ENCODE measurements around the gene SUPT20H.

The SUPT20H gene

DNA sequence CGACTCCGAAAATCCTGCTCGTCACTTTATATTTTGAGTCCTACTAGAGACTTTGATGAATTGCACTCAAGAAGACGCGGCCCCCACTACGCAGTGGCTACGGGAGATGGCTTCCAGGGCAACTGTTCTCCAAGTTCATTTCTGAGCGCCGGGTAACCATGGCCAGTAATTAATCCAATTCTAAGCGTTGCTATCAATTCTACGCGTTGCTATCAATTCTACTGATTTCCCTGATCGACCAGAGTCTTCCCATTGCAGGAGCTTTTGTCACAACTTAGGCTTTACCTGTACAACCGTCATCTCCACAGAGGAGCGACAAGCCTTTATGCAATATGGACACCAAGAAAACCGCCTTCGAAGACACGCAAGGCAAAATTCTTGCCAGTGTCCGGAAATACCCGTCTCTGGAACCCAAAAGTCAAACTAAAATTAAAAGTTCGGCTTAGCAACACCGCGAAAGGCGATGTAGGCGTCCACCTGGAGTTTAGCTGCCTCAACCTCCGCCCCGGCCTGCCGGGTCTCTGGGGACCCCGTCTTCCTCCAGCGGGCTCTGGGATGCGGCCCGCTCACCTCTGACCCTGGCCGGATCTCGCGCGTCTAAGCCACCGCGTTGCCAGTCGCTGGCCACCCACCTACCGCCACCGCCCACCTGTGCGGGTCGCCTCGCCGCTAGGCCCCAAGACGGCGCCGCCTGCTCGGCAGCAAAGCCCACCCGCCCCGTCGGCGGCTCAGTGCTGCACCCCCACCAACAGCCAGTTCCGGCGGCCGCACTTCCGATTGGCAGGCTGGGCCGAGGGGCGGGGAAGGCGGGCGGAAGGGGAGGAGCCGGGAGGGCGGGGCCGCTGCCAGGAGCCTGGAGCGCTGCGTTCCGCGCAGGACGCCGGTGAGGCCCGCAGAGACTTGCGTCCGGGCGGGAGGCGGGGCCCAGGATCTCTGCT is at the start of gene SUPT20H:
Gene SUPT20H (minus strand): TSS at position 779 of the 938 bp plus-strand sequence. CDS start 8,198 bp downstream, outside the sequence.
- peak; percentile 96 for DNase-seq

DNA sequence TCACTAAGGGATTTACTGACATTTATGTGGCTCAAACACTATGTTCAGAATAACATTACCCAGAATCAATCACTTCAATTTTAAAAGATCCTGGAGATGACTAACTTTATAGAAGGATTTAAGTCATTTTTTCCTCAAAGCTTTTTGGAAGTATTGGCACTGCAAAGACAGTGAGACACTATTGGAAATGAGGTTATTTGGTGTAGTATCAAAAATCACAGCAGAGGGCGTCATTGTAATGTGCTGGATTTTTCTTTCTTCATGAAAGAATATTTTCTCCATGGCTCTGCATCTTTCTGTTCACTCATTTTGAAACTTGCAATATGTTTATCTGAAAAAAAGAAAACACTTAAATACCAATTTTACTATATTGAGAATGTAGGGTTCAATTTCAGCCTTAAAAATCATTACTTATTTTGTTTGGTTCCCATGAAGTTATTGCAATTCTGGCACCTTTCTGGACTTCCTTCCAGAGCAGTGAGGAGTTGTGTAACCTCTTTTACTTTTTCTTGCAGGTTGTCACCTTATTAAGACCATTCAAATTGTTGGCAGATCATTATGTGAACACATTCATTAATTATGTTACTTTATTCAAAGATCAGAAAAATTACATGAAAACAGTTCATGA is 49.7 kb upstream of the SUPT20H start:
- DNase-seq = peak; percentile 67

DNA sequence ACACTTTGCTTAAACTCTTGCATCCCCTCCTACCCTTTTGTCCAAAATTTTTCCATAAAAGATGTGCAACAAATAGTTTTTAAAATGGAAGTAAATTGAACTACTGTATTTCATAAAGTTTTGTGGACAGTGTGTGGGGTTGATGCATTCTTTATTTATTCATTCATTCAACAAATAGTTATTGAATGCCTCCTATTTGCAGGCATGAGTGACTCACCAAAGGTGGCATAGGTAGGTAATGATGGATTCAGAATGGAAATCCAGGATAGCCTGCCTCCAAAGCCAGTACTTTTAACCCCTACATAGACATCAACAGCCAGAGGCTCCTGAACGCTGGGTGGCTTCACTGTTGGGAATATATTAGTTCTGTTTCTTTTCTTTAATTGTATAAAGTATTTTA is 48.4 kb upstream of the SUPT20H start:
- DNase-seq = no peak

DNA sequence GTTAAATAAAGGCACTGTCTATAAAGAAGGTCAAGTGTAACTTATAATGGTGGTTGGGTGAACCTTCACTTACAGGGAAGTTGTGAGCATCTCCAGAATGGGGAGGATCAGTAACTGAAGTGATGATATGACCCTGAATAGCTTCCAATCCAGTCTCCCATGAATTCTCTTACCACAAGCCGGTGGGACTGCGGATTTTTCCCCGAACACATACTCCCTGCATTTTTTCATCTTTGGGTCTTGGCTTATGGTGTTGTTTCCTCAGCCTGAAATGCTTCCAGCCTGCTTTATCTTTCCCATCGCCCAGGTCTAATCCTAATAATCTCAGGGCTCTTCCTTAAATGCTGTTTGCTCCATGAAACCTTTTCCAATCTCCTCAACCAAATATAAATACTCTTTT is 48.0 kb upstream of the SUPT20H start:
- DNase-seq = no peak

DNA sequence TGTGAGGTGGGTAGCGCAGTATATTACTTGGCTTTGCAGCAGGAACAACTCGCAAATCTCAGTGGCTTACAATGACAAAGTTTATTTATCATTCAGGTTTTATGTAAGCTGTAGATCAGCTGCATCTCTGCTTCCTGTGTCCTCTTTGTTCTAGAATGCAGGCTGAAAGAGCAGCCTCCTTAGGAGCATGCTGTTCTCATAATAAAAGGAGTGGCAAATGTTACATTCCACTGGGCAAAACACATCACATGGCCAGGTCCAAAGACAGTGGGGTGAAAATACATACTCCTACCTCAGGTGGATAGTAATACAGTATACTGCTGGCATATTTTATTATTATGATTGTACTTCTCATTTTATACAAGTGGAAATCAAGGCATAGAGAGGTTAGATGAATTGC is 47.2 kb upstream of the SUPT20H start:
- no peak for DNase-seq

DNA sequence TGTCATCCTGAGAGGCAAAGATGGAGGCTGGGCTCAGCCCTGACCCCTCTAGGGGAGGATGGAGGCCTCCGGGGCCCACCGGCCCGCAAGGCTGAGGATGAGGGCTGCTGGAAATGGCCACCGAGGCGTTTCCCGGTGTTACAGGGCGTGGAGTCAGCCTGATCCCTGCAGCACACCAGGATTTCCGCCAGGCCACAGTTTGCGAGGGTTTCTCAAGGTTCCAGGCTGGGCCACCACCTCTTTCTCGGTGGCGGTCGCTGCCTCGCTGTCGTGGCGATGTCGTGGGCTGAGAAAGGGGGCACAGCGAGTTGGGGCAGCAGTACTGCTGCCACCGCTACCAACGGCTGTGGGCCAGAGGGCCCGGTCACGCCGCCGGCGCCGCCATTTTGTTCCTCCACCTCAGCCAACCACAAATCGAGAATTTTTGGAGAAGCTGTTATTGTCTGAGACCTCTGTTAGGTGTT is 45.8 kb upstream of the SUPT20H start, which contains the start of gene CSNK1A1L:
Gene CSNK1A1L (minus strand): TSS at position 414 of the 464 bp plus-strand sequence. CDS start 408 bp downstream, at position 6.
- DNase-seq = no peak

DNA sequence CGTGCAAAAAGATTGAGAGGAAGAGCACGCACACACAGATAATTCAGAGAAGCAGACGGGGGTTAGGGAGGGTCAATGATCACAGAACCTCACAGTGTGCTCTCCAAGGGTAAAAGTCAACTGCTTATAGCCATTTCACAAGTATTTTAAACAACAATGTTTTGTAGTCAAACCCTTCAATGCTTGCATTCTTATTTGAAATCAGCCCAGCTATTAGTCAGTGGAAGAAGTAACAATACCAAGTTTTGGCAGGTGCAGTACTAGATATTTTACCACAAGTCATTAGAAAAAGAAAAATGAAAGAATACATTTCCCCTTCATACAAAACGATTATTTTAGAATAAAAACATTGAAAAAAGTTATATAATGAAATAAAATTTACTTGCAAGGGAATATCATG is 43.4 kb upstream of the SUPT20H start:
- DNase-seq = no peak

DNA sequence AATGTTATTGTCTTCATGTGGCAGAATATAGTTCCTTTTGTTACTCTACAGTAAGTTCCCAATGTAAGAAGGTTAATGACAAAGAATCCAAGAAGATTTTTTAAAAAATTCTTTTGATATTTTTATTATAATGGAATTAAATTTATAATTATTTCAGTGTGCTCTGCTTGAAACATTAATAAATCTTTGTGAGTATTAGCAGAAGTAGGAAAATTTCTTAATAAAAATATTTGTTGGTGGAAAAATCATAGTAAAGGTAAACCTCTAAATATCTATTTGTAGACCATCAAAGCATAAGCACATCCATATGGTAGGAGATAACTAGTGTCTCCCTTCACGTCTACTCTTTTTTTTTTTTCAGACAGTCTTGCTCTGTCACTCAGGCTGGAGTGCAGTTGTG is 41.7 kb upstream of the SUPT20H start:
- no peak for DNase-seq

DNA sequence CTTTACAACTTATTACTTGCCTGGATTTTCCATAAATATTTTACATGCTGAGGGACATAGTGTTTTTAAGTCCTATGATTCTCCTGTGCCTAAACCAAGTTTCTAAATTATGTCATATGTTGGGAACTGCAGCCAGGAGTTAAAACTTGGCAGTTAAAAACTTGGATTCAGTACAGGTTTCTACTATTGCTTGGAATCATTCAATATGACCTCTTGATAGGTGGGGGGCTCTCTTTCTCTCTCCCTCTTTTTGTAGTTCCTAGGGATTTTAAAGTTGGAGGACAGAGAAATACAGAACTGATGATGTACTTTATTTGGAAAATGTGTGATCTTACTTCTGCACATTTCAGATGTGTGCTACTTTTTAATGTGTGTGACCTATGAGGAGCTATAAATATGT is 41.2 kb upstream of the SUPT20H start:
- DNase-seq = no peak

DNA sequence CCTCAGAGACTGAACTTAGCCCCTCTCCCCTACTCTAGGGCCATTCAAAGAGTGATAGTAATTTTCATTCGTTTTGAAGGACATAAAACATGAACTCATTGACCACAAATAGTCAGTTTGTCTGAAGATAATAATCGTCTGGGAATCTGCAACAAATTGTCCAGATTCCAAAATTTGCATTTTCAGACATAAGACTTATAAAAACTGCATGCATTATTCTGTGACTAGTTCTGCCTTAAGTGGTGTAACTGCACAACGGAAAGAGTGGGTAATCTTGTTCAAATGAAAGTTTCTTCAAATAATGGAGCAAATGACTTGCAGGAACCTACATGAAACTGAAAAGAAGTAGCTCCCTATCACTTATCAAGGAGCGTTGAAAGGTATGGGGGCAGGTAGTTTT is 37.6 kb upstream of the SUPT20H start:
- no peak for DNase-seq

DNA sequence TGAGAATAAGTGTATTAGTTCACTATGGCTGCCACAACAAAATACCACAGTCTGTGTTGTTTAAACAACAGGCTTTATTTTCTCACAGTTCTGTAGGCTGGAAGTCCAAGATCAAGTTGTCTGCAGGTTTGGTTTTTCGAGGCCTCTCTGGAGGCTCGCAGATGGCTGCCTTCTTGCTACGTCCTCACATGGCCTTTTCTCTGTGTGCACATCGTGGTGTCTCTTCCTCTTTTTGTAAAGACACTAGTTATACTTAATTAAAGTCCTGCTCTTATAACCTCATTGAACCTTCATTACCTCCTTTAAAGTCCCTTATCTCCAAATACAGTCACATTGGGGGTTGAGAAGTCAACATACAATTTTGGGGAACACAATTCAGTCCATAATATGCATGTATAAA is 35.4 kb upstream of the SUPT20H start:
- no peak for DNase-seq

DNA sequence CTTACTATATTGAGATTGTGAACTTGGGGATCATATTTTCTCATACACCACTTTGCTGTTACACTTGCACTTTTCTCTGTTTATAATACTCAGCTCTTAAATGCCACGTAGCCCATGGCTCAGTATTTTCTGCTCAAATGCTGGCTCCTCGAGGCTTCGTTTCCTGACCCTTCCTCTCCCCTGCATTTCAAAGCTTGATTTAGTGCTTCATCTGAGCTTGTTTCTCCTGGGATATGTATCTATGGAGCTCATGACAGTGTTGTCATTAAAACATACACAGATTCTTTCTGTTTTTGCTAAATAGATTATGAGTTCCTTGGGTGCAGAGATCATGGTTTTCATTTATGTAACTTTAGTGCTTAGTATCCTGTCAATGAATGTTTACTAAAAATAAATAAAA is 34.6 kb upstream of the SUPT20H start:
- DNase-seq = no peak

DNA sequence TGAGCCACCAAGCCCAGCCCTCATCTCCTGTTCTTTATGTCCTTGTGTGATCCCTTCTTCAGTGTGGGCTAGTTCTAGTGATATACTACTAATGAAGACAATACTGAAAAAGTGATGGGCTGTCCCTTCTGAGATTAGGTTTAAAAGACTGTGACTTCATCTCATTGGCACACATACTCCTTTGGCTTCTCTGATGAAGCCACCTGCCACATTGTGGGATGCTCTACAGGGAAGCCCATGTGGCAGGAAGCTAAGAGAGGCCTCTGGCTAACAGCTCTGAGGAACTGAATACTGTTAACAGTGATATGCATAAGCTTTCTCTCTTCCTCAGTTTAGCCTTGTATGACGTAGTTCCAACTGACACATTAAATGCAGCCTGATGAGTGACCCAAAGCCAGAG is 32.3 kb upstream of the SUPT20H start:
- DNase-seq = no peak

DNA sequence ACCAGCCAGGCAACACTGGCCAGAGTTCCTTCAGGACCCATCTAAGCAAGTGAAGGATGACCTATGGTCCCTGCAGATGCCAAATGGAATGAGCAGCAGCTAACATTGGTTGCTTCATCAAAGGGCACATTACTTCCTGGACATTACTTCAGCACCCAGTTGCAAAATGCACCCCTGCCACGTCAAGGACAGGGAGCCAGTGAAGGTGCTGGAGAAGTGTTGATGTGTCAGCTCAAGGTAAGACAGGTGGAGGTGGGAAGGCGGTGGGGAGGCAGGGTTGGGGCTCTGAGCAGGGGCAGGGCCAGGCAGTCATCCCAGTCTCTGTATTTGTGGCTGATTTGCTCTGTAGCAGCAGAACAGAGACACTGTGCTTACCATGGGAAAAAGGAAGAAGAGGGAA is 31.4 kb upstream of the SUPT20H start:
- no peak for DNase-seq

DNA sequence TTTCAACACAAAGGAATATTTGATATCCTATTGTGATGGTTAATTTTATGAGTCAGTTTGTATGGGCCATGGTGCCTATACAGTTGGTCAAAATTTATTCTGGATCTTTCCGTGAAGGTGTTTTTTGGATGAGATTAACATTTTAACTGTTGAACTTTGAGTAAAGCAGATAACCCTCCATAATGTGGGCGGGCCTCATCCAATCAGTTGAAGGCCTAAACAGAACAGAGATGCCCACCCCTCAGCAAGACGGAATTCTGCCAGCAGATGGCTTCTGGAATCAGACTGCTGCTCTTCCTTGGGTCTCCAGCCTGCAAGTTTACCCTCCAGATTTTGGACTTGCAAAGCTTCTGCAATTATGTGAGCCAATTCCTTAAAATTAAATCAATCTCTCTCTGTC is 30.0 kb upstream of the SUPT20H start:
- no peak for DNase-seq

DNA sequence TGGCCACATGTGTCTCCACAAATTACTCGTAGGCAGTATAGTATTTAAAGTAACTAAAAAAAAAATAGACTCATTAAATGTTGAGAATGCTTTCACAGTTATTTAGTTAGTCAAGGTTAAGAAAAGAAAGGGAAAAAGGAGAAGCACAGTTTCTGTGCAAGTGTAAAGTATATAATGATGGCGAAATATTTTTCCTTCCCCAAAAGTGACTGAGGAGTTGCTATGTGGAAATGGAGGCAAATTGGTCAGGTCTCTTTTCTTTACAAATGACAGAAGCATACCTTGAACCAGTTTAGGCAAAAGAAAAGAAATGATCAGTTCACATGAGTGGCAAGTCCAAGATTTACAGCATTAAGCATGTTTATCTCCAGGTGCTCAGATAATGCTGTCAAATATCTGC is 28.0 kb upstream of the SUPT20H start:
- DNase-seq = no peak

DNA sequence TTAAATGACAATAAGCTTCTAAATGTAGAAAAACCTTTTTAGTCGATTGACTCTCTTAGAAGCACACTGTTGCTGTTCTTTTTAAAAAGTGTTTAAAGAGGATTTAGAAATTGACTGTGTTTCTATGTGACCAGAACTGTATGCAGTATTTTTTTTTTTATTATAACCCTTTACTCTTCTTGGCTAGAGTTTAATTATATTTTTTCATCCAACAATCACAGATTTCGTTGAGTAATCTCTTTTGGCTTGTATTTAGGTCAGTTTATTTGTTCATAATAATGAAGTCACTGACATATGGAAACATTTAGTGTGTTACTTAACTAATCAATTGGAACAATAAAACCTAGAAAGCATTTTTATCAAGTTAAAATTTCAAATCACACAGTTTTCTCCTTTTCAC is 26.1 kb upstream of the SUPT20H start:
- no peak for DNase-seq

DNA sequence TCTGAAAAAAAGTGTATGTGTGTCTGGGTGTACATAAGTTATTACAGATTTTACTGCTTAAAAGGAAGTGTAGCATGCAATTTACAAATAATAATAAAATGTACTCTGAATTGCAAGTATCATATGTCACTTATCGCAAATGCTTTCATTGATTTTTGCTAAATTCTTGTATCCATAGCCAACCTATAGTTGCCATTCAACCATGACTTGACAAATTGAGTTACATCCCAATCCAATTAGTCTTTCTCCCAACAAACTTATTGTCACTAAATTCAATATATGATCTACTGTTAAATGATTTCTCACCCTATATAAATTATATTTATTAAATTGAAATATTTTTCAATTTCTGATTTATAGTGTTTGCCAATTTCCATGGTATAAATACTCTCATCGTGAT is 17.3 kb upstream of the SUPT20H start:
- no peak for DNase-seq

DNA sequence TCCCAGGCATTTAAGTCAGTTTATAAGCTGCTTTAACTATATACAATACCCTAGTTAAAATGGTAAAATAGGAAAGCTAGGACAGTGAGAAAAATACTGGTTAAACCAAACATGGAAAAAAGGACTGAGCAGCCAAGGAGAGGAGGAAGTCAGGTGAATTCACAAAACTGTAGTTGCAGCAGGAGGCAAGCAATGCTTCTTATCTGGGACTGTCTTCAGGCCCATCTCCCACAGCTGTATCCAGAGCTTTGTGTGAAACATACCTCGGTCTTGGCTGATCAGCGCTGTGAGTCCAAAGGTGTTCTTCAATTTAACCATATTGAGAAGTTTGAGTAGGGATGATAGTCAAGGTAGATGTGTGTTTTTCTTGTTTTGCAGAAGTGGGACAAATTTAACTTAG is 15.7 kb upstream of the SUPT20H start:
- no peak for DNase-seq

DNA sequence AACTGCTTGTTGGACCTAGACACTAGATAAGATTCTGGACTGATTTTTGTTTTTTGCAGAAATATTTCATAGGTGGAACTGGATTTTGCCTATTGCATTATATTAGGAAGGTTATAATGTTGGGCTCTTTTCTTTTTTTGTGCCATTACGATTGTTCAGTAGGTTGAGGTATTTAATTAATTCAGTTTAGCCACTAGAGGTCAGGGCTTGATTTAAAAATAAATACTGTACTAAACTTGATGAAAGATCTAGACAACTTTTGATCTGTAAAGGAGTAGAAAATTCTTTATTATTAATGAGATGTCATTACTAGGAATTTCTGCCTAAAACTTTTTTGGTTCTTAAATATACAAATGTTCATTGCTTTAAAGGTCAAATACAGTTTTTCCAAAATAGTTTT is 15.2 kb upstream of the SUPT20H start:
- DNase-seq = peak; percentile 68

DNA sequence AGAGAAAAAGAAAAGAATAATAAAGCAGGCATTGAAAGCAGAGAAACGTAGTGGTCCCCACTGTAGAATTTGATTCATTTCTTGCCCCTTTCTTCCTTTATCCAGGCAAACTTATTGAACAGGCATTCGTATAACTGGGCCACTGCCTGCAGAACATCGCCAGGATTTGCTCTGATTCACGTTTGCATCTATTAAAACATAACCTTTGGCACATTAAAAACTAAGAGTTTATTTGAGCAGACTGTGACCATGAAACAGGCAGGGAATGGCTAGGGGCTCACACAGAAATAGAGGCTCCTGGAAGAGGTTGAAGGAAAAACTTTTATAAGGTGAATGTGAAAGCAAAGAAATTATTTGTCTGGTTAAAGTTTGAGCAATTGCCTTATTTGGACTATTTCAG is 12.5 kb upstream of the SUPT20H start:
- no peak for DNase-seq

DNA sequence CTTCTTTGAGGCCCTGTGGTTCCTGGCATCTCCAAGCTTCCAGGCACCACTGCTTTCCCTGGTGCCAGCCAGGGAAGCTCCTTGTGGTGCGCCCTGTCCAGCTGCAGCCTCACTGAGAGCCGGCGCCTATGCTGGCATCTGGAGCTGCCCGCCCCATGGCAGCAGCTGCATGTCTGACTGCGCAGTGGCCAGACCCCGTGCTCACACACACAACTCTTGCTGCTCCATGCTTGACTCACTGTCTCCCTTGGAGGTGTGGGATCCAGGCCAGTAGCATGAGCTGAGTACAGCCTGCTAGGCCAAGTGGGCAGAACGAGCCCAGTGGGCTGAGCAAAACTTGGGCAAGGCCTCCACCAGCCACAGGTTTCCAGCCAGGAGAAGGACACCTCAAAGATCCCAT is 11.5 kb upstream of the SUPT20H start:
- DNase-seq = no peak

DNA sequence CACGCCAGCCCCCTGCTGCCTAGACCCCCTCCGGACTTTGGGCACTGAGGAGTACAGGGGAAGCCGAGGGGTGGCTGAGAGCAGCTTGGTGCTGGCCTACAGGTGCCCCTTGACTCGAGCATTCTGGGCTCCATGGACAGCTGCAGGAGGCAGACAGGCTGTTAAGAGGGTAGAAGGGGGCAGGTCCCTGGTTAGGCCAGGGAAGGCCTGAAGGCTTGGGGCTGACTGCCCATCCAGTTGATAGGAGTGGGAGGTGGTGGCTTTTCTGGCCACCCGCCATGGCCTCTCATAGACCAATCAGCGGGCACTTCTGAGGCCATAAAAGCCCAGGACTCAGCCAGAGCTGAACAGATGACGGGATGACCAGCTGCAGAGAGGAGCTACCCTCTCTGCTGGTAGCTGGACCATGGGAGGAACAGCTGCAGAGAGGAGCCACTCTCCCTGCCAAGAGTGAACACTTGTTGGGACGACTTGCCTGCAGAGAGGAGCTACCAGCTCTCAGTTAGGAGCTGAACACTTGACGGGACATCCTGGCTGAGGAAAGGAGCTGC is 10.7 kb upstream of the SUPT20H start:
- no peak for DNase-seq

DNA sequence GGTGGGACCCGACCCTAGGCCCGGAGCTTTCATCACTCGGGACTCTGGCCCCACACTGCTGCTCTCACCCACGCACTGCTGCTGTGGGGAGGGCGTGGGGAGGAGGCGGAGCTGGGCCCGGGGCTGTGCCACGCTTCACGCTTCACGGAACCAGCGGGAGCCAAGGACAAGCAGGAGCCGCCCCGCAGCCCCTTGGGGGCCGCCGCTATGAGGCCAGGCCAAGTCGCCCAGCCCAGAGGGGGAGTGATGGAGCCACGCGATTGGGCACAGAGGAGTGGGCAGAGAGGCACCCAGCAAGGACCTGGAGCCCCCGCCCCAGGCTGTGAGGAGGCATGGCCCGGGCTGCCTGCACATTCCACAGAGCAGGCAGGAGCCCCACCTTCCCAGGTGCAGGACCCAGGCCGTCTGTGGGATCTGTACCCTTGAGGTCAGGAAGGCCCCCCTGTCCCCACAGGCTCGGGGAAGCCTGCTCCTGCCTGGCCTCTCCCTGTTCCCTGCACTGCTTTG is 10.2 kb upstream of the SUPT20H start:
- DNase-seq = no peak
